Astrocyte (in vitro differentiated cells and primary cell): ENCODE results near the gene SSU72. TPM values are rescaled to one million over a fixed set of nuclear protein-coding genes. Genes with fewer than 3 reads are reported as not detected.
"Not testable (repeated sequence)": the region's sequence is repeated elsewhere in the genome, so short reads cannot be mapped to it uniquely, and the experiment has no call there.

Experiments used
- DNase-seq: peaks from one replicate; pipeline ENCODE4 v3.0.0-alpha.2; 2010; ENCODE audit warnings: low read depth
- FAIRE-seq: peaks from 2 replicates; lab custom pipeline; 2011; peaks lifted over from hg19 to GRCh38; lab: Jason Lieb, UNC
- H2AFZ ChIP-seq: 2 replicates; pipeline ENCODE4 v1.6.0; 2012; ENCODE audit warnings: low read depth, low read length, inconsistent platforms
- H3K27ac ChIP-seq: 2 replicates; pipeline ENCODE4 v1.5.1; 2011; ENCODE audit warnings: low read depth, low read length, inconsistent platforms
- H3K27me3 ChIP-seq: 2 replicates; pipeline ENCODE4 v1.6.0; 2011; ENCODE audit warnings: low read length, inconsistent platforms; ENCODE audit not compliant: insufficient read depth
- H3K36me3 ChIP-seq: 2 replicates; pipeline ENCODE4 v1.5.1; 2011; ENCODE audit warnings: low read length, inconsistent platforms; ENCODE audit not compliant: insufficient read depth
- H3K4me1 ChIP-seq: 2 replicates; pipeline ENCODE4 v1.5.1; 2011; ENCODE audit warnings: low read length, inconsistent platforms; ENCODE audit not compliant: insufficient read depth
- H3K4me2 ChIP-seq: 2 replicates; pipeline ENCODE4 v1.6.0; 2012; ENCODE audit warnings: low read length, inconsistent platforms
- H3K4me3 ChIP-seq: 2 replicates; pipeline ENCODE4 v1.5.1; 2011; ENCODE audit warnings: low read depth, mild to moderate bottlenecking, low read length, inconsistent platforms; ENCODE audit not compliant: insufficient read depth
- H3K79me2 ChIP-seq: 2 replicates; pipeline ENCODE4 v1.6.0; 2012; ENCODE audit warnings: mild to moderate bottlenecking, low read length, inconsistent platforms; ENCODE audit not compliant: insufficient read depth
- H3K9ac ChIP-seq: 2 replicates; pipeline ENCODE4 v1.6.0; 2012; ENCODE audit warnings: mild to moderate bottlenecking, low read length, inconsistent platforms
- H3K9me3 ChIP-seq: 2 replicates; pipeline ENCODE4 v1.5.1; 2012; ENCODE audit warnings: low read depth, mild to moderate bottlenecking, low read length, inconsistent platforms; ENCODE audit not compliant: insufficient read depth
- H4K20me1 ChIP-seq: 2 replicates; pipeline ENCODE4 v1.6.0; 2012; ENCODE audit warnings: low read length, inconsistent platforms; ENCODE audit not compliant: insufficient read depth
- H3K27ac Mint-ChIP-seq: one replicate; pipeline ENCODE4 v1.8.0; 2021; ENCODE audit warnings: mild to moderate bottlenecking, mixed read lengths; ENCODE audit not compliant: unreplicated experiment
- H3K27me3 Mint-ChIP-seq: one replicate; pipeline ENCODE4 v1.8.0; 2021; ENCODE audit warnings: low read depth, mixed read lengths; ENCODE audit not compliant: unreplicated experiment
- H3K36me3 Mint-ChIP-seq: one replicate; pipeline ENCODE4 v1.8.0; 2021; ENCODE audit warnings: low read depth, mixed read lengths; ENCODE audit not compliant: unreplicated experiment
- H3K4me1 Mint-ChIP-seq: one replicate; pipeline ENCODE4 v1.8.0; 2021; ENCODE audit warnings: low read depth, mixed read lengths; ENCODE audit not compliant: unreplicated experiment
- H3K4me3 Mint-ChIP-seq: one replicate; pipeline ENCODE4 v1.8.0; 2021; ENCODE audit warnings: mild to moderate bottlenecking, moderate library complexity, mixed read lengths; ENCODE audit not compliant: unreplicated experiment
- H3K9me3 Mint-ChIP-seq: one replicate; pipeline ENCODE4 v1.8.0; 2021; ENCODE audit warnings: mild to moderate bottlenecking, mixed read lengths; ENCODE audit not compliant: unreplicated experiment
- CTCF ChIP-seq: IDR thresholded peaks from 2 replicates; pipeline ENCODE4 v1.5.1; 2011; ENCODE audit warnings: low read depth, mild to moderate bottlenecking, inconsistent platforms, low read length, moderate library complexity; ENCODE audit not compliant: insufficient read depth
- EZH2 ChIP-seq: IDR thresholded peaks from 2 replicates; pipeline ENCODE4 v1.6.1; 2012; ENCODE audit warnings: mild to moderate bottlenecking, low read length, inconsistent platforms; ENCODE audit not compliant: insufficient read depth
- total RNA-seq: library from RNA; stranded (reverse); gene quantifications from 2 replicates; pipeline ENCODE4 v1.2.1, GENCODE V29; 2021

Gene SSU72
- total RNA-seq, 1 donor from 2014 or later, result 145 TPM

GRCh38 chr1:1528301-1529267 is 46.1 kb downstream of the SSU72 start:
- FAIRE-seq (no peak), DNase-seq (no peak)
- Mint-ChIP-seq H3K36me3 (peaks cover 13% of the 10 kb centered on the region), H3K27ac (no peak overlapping the region), H3K27me3 (no peaks in the 10 kb centered on the region), H3K4me1 (no peaks in the 10 kb centered on the region), H3K9me3 (peaks cover 8% of the 10 kb centered on the region), H3K4me3 (no peak overlapping the region)
- Histone ChIP-seq H3K4me3 (no peak overlapping the region), H3K79me2 (no peaks in the 10 kb centered on the region), H3K9ac (no peak overlapping the region), H3K4me2 (no peak overlapping the region), H3K36me3 (peaks cover 3% of the 10 kb centered on the region), H3K9me3 (peaks cover 4% of the 10 kb centered on the region), H4K20me1 (peaks cover 5% of the 10 kb centered on the region), H2AFZ (no peak overlapping the region), H3K27me3 (no peaks in the 10 kb centered on the region), H3K4me1 (no peaks in the 10 kb centered on the region), H3K27ac (no peak overlapping the region)
- no peak for TF ChIP-seq CTCF
- no peak for TF ChIP-seq EZH2

GRCh38 chr1:1527092-1527816 is 47.4 kb downstream of the SSU72 start:
- H3K27ac Mint-ChIP-seq, result no peak overlapping the region
- no peaks in the 10 kb centered on the region for H3K27me3 Mint-ChIP-seq

GRCh38 chr1:1526476-1526875 is 48.2 kb downstream of the SSU72 start:
- H3K4me2 ChIP-seq, H3K79me2 ChIP-seq, H3K4me3 ChIP-seq, H3K36me3 Mint-ChIP-seq, H3K27ac ChIP-seq, FAIRE-seq, H3K4me3 Mint-ChIP-seq, H3K27me3 ChIP-seq, H3K27me3 Mint-ChIP-seq, H3K4me1 ChIP-seq, H3K36me3 ChIP-seq, H3K4me1 Mint-ChIP-seq, DNase-seq, H4K20me1 ChIP-seq, H3K27ac Mint-ChIP-seq, H3K9ac ChIP-seq, H3K9me3 Mint-ChIP-seq, H2AFZ ChIP-seq, H3K9me3 ChIP-seq: not testable (repeated sequence)

More at GRCh38 chr1:1527092-1527816, 47.4 kb downstream of the SSU72 start:
- peaks cover 13% of the 10 kb centered on the region for H3K36me3 Mint-ChIP-seq
- Histone ChIP-seq H3K36me3 (peaks cover 3% of the 10 kb centered on the region), H3K27ac (no peak overlapping the region), H4K20me1 (peaks cover 5% of the 10 kb centered on the region), H3K4me1 (no peaks in the 10 kb centered on the region), H3K4me2 (no peak overlapping the region), H3K4me3 (no peak overlapping the region), H3K9me3 (peaks cover 4% of the 10 kb centered on the region), H3K27me3 (no peaks in the 10 kb centered on the region), H3K79me2 (no peaks in the 10 kb centered on the region), H2AFZ (no peak overlapping the region), H3K9ac (no peak overlapping the region)
- H3K4me1 Mint-ChIP-seq, result no peaks in the 10 kb centered on the region
- TF ChIP-seq EZH2 (no peak), CTCF (no peak)
- FAIRE-seq (no peak), DNase-seq (no peak)
- H3K9me3 Mint-ChIP-seq, result peaks cover 8% of the 10 kb centered on the region
- no peak overlapping the region for H3K4me3 Mint-ChIP-seq

- FAIRE-seq, H3K4me3 Mint-ChIP-seq, H3K4me3 ChIP-seq, H3K9me3 ChIP-seq, H3K9ac ChIP-seq, H3K27ac Mint-ChIP-seq, DNase-seq, H3K9me3 Mint-ChIP-seq, H3K27me3 ChIP-seq, H3K4me2 ChIP-seq, H3K27ac ChIP-seq, H3K4me1 Mint-ChIP-seq, H3K36me3 Mint-ChIP-seq, H3K79me2 ChIP-seq, H3K36me3 ChIP-seq, H2AFZ ChIP-seq, H3K27me3 Mint-ChIP-seq, H4K20me1 ChIP-seq, H3K4me1 ChIP-seq: not testable (repeated sequence)
Observed at GRCh38 chr1:1524750-1525383, 49.8 kb downstream of the SSU72 start.
